ENCODE data around the gene NPBWR2.

GRCh38 chr20:64063389-64064144 is 43.8 kb downstream of the NPBWR2 start:
- TF ChIP-seq AR (CRISPR knock-in tag; IDR thresholded peaks at IDR 0.05) (no peak), ATF1 (CRISPR knock-in tag; IDR thresholded peaks at IDR 0.05) (no peak), IRF1 (CRISPR knock-in tag; IDR thresholded peaks at IDR 0.05) (no peak), SP1 (CRISPR knock-in tag; conservative IDR thresholded peaks at IDR 0.05) (no peak), E2F4 (CRISPR knock-in tag; IDR thresholded peaks at IDR 0.05; ENCODE audit: borderline replicate concordance, low read depth) (no peak), ETV6 (CRISPR knock-in tag; IDR thresholded peaks at IDR 0.05) (no peak)
- TF ChIP-seq, protein P1, sequence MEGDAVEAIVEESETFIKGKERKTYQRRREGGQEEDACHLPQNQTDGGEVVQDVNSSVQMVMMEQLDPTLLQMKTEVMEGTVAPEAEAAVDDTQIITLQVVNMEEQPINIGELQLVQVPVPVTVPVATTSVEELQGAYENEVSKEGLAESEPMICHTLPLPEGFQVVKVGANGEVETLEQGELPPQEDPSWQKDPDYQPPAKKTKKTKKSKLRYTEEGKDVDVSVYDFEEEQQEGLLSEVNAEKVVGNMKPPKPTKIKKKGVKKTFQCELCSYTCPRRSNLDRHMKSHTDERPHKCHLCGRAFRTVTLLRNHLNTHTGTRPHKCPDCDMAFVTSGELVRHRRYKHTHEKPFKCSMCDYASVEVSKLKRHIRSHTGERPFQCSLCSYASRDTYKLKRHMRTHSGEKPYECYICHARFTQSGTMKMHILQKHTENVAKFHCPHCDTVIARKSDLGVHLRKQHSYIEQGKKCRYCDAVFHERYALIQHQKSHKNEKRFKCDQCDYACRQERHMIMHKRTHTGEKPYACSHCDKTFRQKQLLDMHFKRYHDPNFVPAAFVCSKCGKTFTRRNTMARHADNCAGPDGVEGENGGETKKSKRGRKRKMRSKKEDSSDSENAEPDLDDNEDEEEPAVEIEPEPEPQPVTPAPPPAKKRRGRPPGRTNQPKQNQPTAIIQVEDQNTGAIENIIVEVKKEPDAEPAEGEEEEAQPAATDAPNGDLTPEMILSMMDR (IDR thresholded peaks at IDR 0.05) = no peak

Measured in WTC11 (cell line).